GM23248 (cell line): ENCODE results near the gene GPSM1.

Source experiments
- EZH2 ChIP-seq: fragments of 200-600 bp; sonication (generic); IDR thresholded peaks from 2 replicates; pipeline ENCODE4 v1.6.1; 2018; ENCODE audit warnings: antibody characterized with exemption, mild to moderate bottlenecking; ENCODE audit not compliant: insufficient read depth, poor library complexity, severe bottlenecking
- EZH2phosphoT487 ChIP-seq: fragments of 200-600 bp; sonication (generic); IDR thresholded peaks from 2 replicates; pipeline ENCODE4 v1.6.1; 2018; ENCODE audit warnings: antibody characterized with exemption, moderate library complexity, mild to moderate bottlenecking, low read depth; ENCODE audit not compliant: insufficient read depth

GRCh38 chr9:136310273-136311030 lies 16.9 kb upstream of the GPSM1 start:
- TF ChIP-seq EZH2 (no peak), EZH2phosphoT487 (no peak)
